ENCODE measurements around the gene TFDP1.

DNA sequence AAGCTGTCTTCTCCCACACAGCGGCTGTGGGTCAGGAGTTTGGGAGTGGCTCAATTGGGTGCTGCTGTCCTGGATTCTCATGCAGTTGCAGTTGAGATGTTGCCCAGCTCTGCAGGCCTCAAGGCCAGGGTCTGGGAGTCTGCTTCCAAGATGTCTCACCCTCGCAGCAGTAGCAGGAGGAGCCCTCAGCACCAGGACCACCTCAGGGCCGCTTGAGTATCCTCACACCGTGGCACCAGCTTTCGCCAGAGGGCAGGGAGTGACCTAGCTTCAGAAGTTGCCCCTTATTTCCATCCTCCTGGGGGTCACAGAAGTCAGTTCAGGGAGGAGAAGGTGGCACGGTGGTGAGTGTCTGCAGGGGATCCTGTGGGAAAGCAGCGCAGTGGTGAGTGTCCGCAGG, 20.9 kb downstream of the TFDP1 start:
- TF ChIP-seq, protein P1, sequence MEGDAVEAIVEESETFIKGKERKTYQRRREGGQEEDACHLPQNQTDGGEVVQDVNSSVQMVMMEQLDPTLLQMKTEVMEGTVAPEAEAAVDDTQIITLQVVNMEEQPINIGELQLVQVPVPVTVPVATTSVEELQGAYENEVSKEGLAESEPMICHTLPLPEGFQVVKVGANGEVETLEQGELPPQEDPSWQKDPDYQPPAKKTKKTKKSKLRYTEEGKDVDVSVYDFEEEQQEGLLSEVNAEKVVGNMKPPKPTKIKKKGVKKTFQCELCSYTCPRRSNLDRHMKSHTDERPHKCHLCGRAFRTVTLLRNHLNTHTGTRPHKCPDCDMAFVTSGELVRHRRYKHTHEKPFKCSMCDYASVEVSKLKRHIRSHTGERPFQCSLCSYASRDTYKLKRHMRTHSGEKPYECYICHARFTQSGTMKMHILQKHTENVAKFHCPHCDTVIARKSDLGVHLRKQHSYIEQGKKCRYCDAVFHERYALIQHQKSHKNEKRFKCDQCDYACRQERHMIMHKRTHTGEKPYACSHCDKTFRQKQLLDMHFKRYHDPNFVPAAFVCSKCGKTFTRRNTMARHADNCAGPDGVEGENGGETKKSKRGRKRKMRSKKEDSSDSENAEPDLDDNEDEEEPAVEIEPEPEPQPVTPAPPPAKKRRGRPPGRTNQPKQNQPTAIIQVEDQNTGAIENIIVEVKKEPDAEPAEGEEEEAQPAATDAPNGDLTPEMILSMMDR (conservative IDR thresholded peaks at IDR 0.05), result no peak
- TF ChIP-seq EZH2 (IDR thresholded peaks at IDR 0.05; ENCODE audit: low read depth), result no peak
